Stimulated activated naive CD8-positive, alpha-beta T cell treated with anti-CD3 and anti-CD28 coated beads, Interleukin-15, amount 100 ng/mL, for 72 hours (primary cell): ENCODE results near the gene GMDS.
A peak's percentile ranks its signal among the peaks of the same experiment; 100 is the strongest.

Source experiments
- ATAC-seq: fragments of 150-1000 bp; cut with Tn5 transposase; 2 replicates; pipeline ENCODE4 v1.10.0; 2021; ENCODE audit warnings: mild to moderate bottlenecking, moderate library complexity
- DNase-seq, 2 donors: peaks; one replicate each; pipeline ENCODE4 v3.0.0; 2021 to 2022
- H3K27ac Mint-ChIP-seq, 2 donors: one replicate each; pipeline ENCODE4 v1.8.0; 2022; ENCODE audit warnings: mild to moderate bottlenecking in 2 of 2, mixed read lengths in 2 of 2, moderate library complexity in 2 of 2
- H3K27me3 Mint-ChIP-seq: one replicate; pipeline ENCODE4 v1.8.0; 2022; ENCODE audit warnings: mixed read lengths
- H3K4me1 Mint-ChIP-seq: one replicate; pipeline ENCODE4 v1.8.0; 2022; ENCODE audit warnings: mild to moderate bottlenecking, mixed read lengths
- H3K4me3 Mint-ChIP-seq, 2 donors: one replicate each; pipeline ENCODE4 v1.8.0; 2022; ENCODE audit warnings: mild to moderate bottlenecking in 2 of 2, mixed read lengths in 2 of 2, moderate library complexity in 1 of 2
- H3K9me3 Mint-ChIP-seq, 2 donors: one replicate each; pipeline ENCODE4 v1.8.0; 2022; ENCODE audit warnings: mixed read lengths in 2 of 2

GMDS gene

DNA sequence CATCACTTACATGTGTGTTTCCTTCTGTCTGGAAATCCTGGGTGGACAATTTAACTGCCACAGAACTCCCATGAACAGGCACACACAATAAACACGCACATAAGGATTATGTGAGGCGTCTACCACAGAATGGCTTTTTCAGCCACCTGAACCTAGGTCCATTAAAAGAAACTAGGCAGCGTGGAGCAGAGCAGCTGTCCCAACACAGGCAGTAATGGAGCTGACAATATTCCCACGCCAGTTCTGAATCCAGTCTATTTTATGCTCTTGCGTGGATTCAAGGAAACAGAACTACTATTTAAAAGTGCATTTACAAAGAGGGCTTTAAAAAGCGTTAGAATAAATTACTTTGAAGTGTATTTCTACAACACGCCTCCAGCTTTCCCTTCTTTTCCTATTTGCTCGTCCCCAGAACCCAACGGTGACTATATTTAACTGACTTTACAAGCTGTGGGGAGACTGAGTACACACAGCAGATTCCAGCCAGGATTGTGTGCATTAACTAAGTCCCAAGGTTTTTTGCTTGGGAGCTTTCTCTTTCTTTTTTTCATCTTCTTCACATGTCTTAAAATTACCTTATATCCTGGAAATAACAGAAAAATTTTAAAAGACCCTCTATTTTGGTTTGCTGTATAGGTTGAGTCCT lies 95.9 kb downstream of the GMDS start:
- no peak for DNase-seq
- Mint-ChIP-seq H3K9me3 (no peaks in the 10 kb centered on the region), H3K4me1 (no peaks in the 10 kb centered on the region), H3K27me3 (no peaks in the 10 kb centered on the region), H3K4me3 (no peak overlapping the region), H3K27ac (no peak overlapping the region)
- ATAC-seq: no peak

DNA sequence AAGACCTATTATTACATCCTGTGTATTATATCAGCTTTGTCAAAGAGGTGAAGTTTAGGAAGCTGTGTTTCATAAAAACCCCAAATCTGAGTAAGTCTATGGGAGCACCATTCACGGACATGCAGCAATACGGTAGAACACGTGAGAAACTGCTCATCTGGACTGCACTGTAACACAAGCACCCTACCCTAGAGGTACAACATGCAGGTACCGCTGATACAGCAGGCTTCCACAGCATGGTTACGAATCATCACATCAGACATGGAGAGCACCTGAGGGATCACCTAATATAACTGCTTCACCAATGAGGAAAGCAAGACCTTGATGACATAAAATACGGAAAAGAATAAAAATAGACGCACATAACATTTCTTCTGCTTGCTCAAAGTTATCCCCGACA lies 96.7 kb downstream of the GMDS start:
- H3K27me3 Mint-ChIP-seq: no peaks in the 10 kb centered on the region
- H3K4me1 Mint-ChIP-seq: peaks cover 5% of the 10 kb centered on the region
- H3K9me3 Mint-ChIP-seq: no peaks in the 10 kb centered on the region
- ATAC-seq (no peak), DNase-seq (no peak)
- no peak overlapping the region for H3K4me3 Mint-ChIP-seq
- no peak overlapping the region for H3K27ac Mint-ChIP-seq

- Mint-ChIP-seq H3K27me3 (no peaks in the 10 kb centered on the region), H3K9me3 (no peaks in the 10 kb centered on the region), H3K4me1 (peaks cover 14% of the 10 kb centered on the region), H3K27ac (no peak overlapping the region), H3K4me3 (no peak overlapping the region)
- DNase-seq (no peak), ATAC-seq (no peak)
Measured at GRCh38 chr6:2147766-2148448, 97.5 kb downstream of the GMDS start.

DNA sequence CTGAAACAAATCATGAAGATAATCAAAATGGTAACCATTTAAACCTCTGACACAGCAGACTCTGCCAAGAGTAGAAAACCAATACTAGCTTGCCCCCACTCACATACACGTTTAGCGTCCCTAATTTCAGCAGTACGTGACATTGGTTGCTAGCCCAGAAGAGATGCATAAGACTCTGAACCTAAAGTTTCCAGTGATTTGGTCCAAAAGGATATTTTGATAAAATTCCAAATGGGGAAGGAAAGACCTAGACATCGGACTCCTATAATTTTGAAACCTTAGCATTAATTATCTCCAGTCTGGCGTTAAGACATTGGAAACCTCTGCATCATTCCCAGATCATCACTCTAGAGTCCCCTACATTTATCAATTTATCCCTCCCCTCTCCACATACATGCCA lies 98.1 kb downstream of the GMDS start:
- peaks cover 18% of the 10 kb centered on the region for H3K4me1 Mint-ChIP-seq
- DNase-seq (no peak), ATAC-seq (no peak)
- no peaks in the 10 kb centered on the region for H3K27me3 Mint-ChIP-seq
- H3K4me3 Mint-ChIP-seq: no peak overlapping the region
- H3K9me3 Mint-ChIP-seq: no peaks in the 10 kb centered on the region
- H3K27ac Mint-ChIP-seq: no peak overlapping the region

DNA sequence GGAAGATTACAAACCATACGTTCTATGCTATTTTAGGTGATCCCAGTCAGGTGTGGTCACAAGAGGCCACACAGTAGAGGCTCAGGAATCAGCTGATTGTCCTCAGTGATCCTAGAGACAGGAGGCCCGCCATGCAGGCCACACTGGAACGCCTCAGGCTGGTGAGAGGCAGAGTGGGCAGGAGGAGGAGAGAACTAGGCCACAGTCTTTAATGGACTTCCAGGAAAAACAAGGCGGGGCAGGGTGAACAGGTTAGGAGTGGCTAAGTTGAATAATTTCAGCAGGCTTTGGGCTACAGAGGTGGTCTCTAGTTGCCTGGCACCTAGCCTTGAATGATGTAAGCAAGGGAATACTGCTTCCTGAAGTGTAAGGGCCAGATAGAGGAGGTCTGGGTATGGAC lies 101.2 kb downstream of the GMDS start:
- H3K4me3 Mint-ChIP-seq: no peak overlapping the region
- H3K27me3 Mint-ChIP-seq: no peaks in the 10 kb centered on the region
- peaks cover 44% of the 10 kb centered on the region for H3K4me1 Mint-ChIP-seq
- ATAC-seq (no peak), DNase-seq (no peak)
- no peaks in the 10 kb centered on the region for H3K9me3 Mint-ChIP-seq
- H3K27ac Mint-ChIP-seq: no peak overlapping the region

DNA sequence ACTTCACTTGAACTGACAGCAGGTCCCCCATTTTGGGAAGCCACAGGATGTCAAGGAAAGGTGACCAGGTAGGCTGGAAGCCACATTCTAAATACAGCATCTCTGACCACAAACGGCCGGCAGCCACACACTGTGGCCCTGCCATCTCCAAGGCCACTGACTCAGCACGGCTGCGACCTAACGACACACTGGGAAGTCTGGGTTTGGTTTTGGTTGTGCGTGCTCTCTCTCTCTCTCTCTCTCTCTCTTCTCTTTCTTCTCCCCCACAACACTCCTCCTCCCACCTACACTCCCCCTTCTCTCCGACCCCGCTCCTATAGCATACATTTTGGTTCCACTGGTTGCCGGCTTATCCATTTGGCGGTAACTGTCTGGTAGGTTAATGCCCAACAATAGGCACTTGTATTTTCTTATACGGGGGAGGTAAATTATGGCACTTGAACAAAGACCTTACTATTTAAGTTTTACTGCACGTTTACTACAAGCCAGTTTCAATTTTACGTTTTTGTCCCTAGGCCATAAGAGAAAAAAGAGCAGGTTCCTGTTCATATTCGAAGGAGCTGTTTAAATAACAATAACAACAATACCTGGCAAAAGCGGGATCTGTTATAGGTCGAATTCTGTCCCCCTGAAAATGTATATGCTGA lies 103.6 kb downstream of the GMDS start:
- Mint-ChIP-seq H3K4me3 (no peak overlapping the region), H3K4me1 (peaks cover 44% of the 10 kb centered on the region), H3K27ac (no peak overlapping the region), H3K27me3 (no peaks in the 10 kb centered on the region), H3K9me3 (no peaks in the 10 kb centered on the region)
- DNase-seq (no peak), ATAC-seq (no peak)

DNA sequence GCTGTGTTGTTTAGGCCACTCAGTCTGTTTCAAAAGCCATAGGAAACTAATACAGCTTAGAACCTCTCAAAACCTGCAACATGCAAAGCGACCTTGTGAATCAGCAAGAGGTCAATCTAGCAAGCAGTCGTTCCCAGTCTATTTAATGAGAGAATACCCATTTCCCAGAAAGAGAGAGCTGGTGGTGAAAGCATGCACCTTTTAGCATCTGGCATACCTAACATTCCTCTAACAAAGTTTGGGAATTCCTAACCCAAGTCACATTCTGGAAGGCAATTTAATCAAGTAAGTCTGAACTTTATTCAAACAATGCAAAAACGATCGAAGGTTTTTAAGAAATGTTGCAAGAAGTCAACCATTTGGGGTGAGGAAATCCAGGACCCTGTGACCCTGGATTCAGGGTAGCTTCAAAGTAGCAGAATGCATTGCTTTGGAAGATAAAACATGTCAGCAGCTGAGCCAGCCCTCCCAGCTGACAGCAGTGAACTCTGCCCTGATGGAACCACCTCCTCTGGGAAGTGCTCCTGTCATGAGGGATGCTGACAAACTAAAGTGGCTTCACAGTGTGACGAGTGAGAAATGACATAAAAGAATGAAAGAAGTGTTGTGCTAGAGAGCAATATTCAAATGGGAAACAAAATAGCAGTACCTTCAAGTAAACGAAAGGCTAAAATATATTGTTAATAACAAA lies 104.8 kb downstream of the GMDS start:
- Mint-ChIP-seq H3K27me3 (no peaks in the 10 kb centered on the region), H3K27ac (peak overlapping the region; percentile 4 to 35), H3K4me3 (no peak overlapping the region), H3K4me1 (peaks cover 44% of the 10 kb centered on the region), H3K9me3 (no peaks in the 10 kb centered on the region)
- ATAC-seq (no peak), DNase-seq (no peak)

- ATAC-seq: no peak
- Mint-ChIP-seq H3K9me3 (no peaks in the 10 kb centered on the region), H3K4me1 (peaks cover 31% of the 10 kb centered on the region), H3K4me3 (no peak overlapping the region), H3K27ac (no peak overlapping the region), H3K27me3 (no peaks in the 10 kb centered on the region)
- DNase-seq: no peak
Measured at GRCh38 chr6:2135401-2135800, 110.0 kb downstream of the GMDS start.

GRCh38 chr6:2134554-2134953 lies 110.9 kb downstream of the GMDS start:
- Mint-ChIP-seq H3K9me3 (no peaks in the 10 kb centered on the region), H3K4me3 (no peak overlapping the region), H3K27ac (no peak overlapping the region), H3K27me3 (no peaks in the 10 kb centered on the region), H3K4me1 (peaks cover 31% of the 10 kb centered on the region)
- ATAC-seq (no peak), DNase-seq (no peak)

- no peak for DNase-seq
- no peak overlapping the region for H3K27ac Mint-ChIP-seq
- no peaks in the 10 kb centered on the region for H3K9me3 Mint-ChIP-seq
Measured at GRCh38 chr6:2133716-2134310, 111.6 kb downstream of the GMDS start.

GRCh38 chr6:2132916-2133315 lies 112.5 kb downstream of the GMDS start:
- H3K27me3 Mint-ChIP-seq: no peaks in the 10 kb centered on the region
- no peaks in the 10 kb centered on the region for H3K9me3 Mint-ChIP-seq
- H3K4me3 Mint-ChIP-seq: no peak overlapping the region
- ATAC-seq (no peak), DNase-seq (no peak)
- H3K27ac Mint-ChIP-seq: no peak overlapping the region
- H3K4me1 Mint-ChIP-seq: peaks cover 45% of the 10 kb centered on the region

More at GRCh38 chr6:2133716-2134310, 111.6 kb downstream of the GMDS start:
- Mint-ChIP-seq H3K4me1 (peaks cover 36% of the 10 kb centered on the region), H3K27me3 (no peaks in the 10 kb centered on the region), H3K4me3 (no peak overlapping the region)
- ATAC-seq: no peak

- no peak overlapping the region for H3K4me3 Mint-ChIP-seq
Measured at GRCh38 chr6:2132416-2132815, 113.0 kb downstream of the GMDS start.

DNA sequence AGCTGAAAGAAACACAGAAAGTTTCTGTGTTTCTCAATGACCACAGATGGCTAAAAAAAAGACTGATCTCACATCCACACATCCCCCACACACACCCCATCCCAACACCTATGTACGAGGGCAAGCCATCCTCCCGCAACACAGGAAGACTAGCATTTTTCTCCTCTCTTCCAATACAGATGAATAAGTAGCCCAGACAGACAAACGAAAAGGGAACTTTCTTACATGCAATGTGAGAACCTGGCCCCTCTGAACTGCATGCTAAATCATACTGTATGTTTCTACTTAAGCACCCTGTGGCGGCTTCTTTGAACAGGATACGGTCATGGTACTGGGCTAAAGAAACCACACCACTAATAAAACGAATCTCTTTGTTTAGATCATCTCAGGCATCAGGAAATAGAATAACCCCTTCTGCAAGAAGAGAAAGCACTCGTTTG lies 116.2 kb downstream of the GMDS start:
- Mint-ChIP-seq H3K27me3 (peaks cover 7% of the 10 kb centered on the region), H3K4me1 (peaks cover 71% of the 10 kb centered on the region)
- peak; percentile 62 for ATAC-seq

More at GRCh38 chr6:2132416-2132815, 113.0 kb downstream of the GMDS start:
- H3K9me3 Mint-ChIP-seq: no peaks in the 10 kb centered on the region
- H3K4me1 Mint-ChIP-seq: peaks cover 50% of the 10 kb centered on the region
- ATAC-seq (no peak), DNase-seq (no peak)
- no peaks in the 10 kb centered on the region for H3K27me3 Mint-ChIP-seq
- no peak overlapping the region for H3K27ac Mint-ChIP-seq

DNA sequence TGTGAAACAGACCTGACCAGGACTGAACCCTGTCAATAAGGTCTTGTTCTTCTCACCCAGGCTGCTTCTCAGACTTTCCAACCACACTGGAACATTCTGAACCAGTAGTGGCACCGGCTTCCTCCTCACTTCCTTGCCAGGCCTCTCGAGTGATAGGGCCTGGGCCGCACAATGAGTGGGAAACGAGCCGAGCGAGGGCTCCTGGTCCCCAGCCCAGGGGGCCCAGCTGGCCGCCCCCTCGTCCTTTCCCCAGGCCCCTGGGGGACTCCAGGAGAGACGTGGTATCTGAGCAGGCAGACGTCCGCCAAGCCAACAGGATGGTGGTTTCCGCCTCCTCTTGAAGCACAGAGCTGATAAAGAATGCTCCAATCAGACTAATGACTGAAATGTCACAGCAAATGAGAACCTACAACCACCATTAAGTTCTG lies 117.9 kb downstream of the GMDS start:
- Mint-ChIP-seq H3K27me3 (peaks cover 7% of the 10 kb centered on the region), H3K4me1 (peaks cover 62% of the 10 kb centered on the region), H3K4me3 (peak overlapping the region; percentile 45 to 76), H3K9me3 (no peaks in the 10 kb centered on the region), H3K27ac (peak overlapping the region; percentile 87 to 90)
- peak; percentile 98 for ATAC-seq
- DNase-seq: peak; percentile 63 to 75

More for the DNA sequence above, 116.2 kb downstream of the GMDS start:
- H3K4me3 Mint-ChIP-seq: peak overlapping the region; percentile 26 to 37
- peak in 1 of 2 donors; percentile 18 for DNase-seq
- no peaks in the 10 kb centered on the region for H3K9me3 Mint-ChIP-seq
- peak overlapping the region; percentile 5 to 64 for H3K27ac Mint-ChIP-seq

- ATAC-seq (no peak), DNase-seq (no peak)
- Mint-ChIP-seq H3K4me3 (no peak overlapping the region), H3K27me3 (peaks cover 7% of the 10 kb centered on the region), H3K9me3 (no peaks in the 10 kb centered on the region), H3K4me1 (peaks cover 64% of the 10 kb centered on the region), H3K27ac (peak overlapping the region in 1 of 2 donors; percentile 75)
Measured at GRCh38 chr6:2126351-2126750, 119.1 kb downstream of the GMDS start.
